HepG2 (cell line): ENCODE data around the gene RAB17. TPM values are rescaled to one million over a fixed set of nuclear protein-coding genes. Genes with fewer than 3 reads are reported as not detected.

Source experiments
- BRCA1 ChIP-seq: sonication (generic); formaldehyde crosslinking; IDR thresholded peaks from 2 replicates; pipeline ENCODE4 v1.4.0; 2020; ENCODE audit warnings: missing genetic modification reagents
- CERS6 ChIP-seq: sonication (generic); formaldehyde crosslinking; IDR thresholded peaks from 2 replicates; pipeline ENCODE4 v1.5.0; 2020; ENCODE audit warnings: missing genetic modification reagents
- CHD2 ChIP-seq: IDR thresholded peaks from 2 replicates; pipeline ENCODE4 v1.6.1; 2011; ENCODE audit warnings: low read depth, low read length, improper control_type of control experiment
- HMG20A ChIP-seq: IDR thresholded peaks from 2 replicates; pipeline ENCODE4 v1.6.1; 2016; ENCODE audit warnings: borderline replicate concordance
- HOMEZ ChIP-seq: IDR thresholded peaks from 2 replicates; pipeline ENCODE4 v1.6.1; 2016; ENCODE audit warnings: low read depth
- KDM2A ChIP-seq: sonication (generic); formaldehyde crosslinking; IDR thresholded peaks from 2 replicates; pipeline ENCODE4 v1.4.0; 2020; ENCODE audit warnings: low read depth, missing genetic modification reagents, borderline replicate concordance
- KIAA2018 ChIP-seq: sonication (generic); formaldehyde crosslinking; IDR thresholded peaks from 2 replicates; pipeline ENCODE4 v1.5.0; 2020; ENCODE audit warnings: mild to moderate bottlenecking, missing genetic modification reagents, borderline replicate concordance
- KLF12 ChIP-seq: sonication (generic); formaldehyde crosslinking; IDR thresholded peaks from 2 replicates; pipeline ENCODE4 v1.4.0; 2020; ENCODE audit warnings: missing genetic modification reagents, borderline replicate concordance
- PHF8 ChIP-seq: sonication (generic); formaldehyde crosslinking; IDR thresholded peaks from 2 replicates; pipeline ENCODE4 v1.5.0; 2020; ENCODE audit warnings: missing genetic modification reagents
- ZKSCAN8 ChIP-seq: IDR thresholded peaks from 2 replicates; pipeline ENCODE4 v1.6.1; 2016; ENCODE audit warnings: borderline replicate concordance, missing genetic modification reagents, missing compliant biosample characterization
- ZNF326 ChIP-seq: sonication (generic); formaldehyde crosslinking; IDR thresholded peaks from 2 replicates; pipeline ENCODE4 v1.4.0; 2020; ENCODE audit warnings: missing genetic modification reagents, borderline replicate concordance
- ZNF543 ChIP-seq: sonication (generic); formaldehyde crosslinking; IDR thresholded peaks from 2 replicates; pipeline ENCODE4 v1.4.0; 2020; ENCODE audit warnings: mild to moderate bottlenecking, missing genetic modification reagents
- ZNF564 ChIP-seq: sonication (generic); formaldehyde crosslinking; IDR thresholded peaks from 2 replicates; pipeline ENCODE4 v1.8.1; 2023; ENCODE audit warnings: mild to moderate bottlenecking, missing genetic modification reagents
- ZNF710 ChIP-seq: sonication (generic); formaldehyde crosslinking; IDR thresholded peaks from 2 replicates; pipeline ENCODE4 v1.5.0; 2020; ENCODE audit warnings: mild to moderate bottlenecking, missing genetic modification reagents, borderline replicate concordance
- polyA plus RNA-seq, 8 experiments: library from polyadenylated mRNA; depleted of rRNA in 3 of 8; stranded (reverse) in 7 of 8; unstranded in 1 of 8; fragments of >200 nt; fragmentation: Illumina TruSeq in 4 of 8; extraction: Trizol in 4 of 8; gene quantifications; 2 replicates each; pipeline versions ENCODE4 v1.2.1 to v1.2.3, GENCODE V29; 2011 to 2016; ENCODE audit warnings: low read depth in 4 of 8, missing spikeins in 1 of 8, mixed read lengths in 1 of 8; ENCODE audit not compliant: insufficient read depth in 1 of 8
- total RNA-seq, 5 experiments: library from RNA; depleted of rRNA; stranded (reverse); fragments of >200 nt; fragmentation: Illumina TruSeq; extraction: Trizol; gene quantifications; 2 replicates each; pipeline ENCODE4 v1.2.3, GENCODE V29; 2016; ENCODE audit warnings: low read depth in 1 of 5

Gene RAB17
- total and polyA plus RNA-seq, 2 of the 13 experiments (the other 11 are each of a cell fraction or from before 2014, with no cell fraction given) = 68.0 to 124 TPM

GRCh38 chr2:237585590-237586221 is 4.8 kb downstream of the RAB17 start (continued):
- TF ChIP-seq ZNF564 (CRISPR knock-in tag) (no peak; the same call in 1 of the 2 replicates), KLF12 (CRISPR knock-in tag) (peak; percentile 62; the same call in 1 of the 2 replicates), CERS6 (CRISPR knock-in tag) (no peak), ZNF710 (peak; percentile 91), HOMEZ (CRISPR knock-in tag) (peak; percentile 85), ZNF326 (CRISPR knock-in tag) (no peak), BRCA1 (CRISPR knock-in tag) (0 out of 2 replicates have a peak, but pooled peaks have one; percentile 80), ZKSCAN8 (CRISPR knock-in tag) (peak; percentile 79; the same call in 1 of the 2 replicates), KDM2A (CRISPR knock-in tag) (peak; percentile 64), KIAA2018 (CRISPR knock-in tag) (no peak), ZNF543 (CRISPR knock-in tag) (no peak), HMG20A (CRISPR knock-in tag) (peak; percentile 77; the same call in 1 of the 2 replicates), PHF8 (CRISPR knock-in tag) (no peak), CHD2 (no peak)
